ENCODE data around the gene PDCD6IP. TPM values are rescaled to one million over a fixed set of nuclear protein-coding genes. Genes with fewer than 3 reads are reported as not detected.
"Not testable (repeated sequence)": the region's sequence is repeated elsewhere in the genome, so short reads cannot be mapped to it uniquely, and the experiment has no call there.

Gene PDCD6IP
- total RNA-seq, 1 donor from 2014 or later, result 296 TPM

GRCh38 chr3:33829720-33830119 is 31.3 kb downstream of the PDCD6IP start:
- peaks cover 68% of the 10 kb centered on the region for H3K36me3 ChIP-seq

GRCh38 chr3:33831053-33831452 is 32.6 kb downstream of the PDCD6IP start:
- intact Hi-C loops (cut with DNase I), result no loop called here
- no peak for DNase-seq
- H3K9me3 ChIP-seq, result no peaks in the 10 kb centered on the region
- ATAC-seq, result no peak
- TF ChIP-seq, protein P1, sequence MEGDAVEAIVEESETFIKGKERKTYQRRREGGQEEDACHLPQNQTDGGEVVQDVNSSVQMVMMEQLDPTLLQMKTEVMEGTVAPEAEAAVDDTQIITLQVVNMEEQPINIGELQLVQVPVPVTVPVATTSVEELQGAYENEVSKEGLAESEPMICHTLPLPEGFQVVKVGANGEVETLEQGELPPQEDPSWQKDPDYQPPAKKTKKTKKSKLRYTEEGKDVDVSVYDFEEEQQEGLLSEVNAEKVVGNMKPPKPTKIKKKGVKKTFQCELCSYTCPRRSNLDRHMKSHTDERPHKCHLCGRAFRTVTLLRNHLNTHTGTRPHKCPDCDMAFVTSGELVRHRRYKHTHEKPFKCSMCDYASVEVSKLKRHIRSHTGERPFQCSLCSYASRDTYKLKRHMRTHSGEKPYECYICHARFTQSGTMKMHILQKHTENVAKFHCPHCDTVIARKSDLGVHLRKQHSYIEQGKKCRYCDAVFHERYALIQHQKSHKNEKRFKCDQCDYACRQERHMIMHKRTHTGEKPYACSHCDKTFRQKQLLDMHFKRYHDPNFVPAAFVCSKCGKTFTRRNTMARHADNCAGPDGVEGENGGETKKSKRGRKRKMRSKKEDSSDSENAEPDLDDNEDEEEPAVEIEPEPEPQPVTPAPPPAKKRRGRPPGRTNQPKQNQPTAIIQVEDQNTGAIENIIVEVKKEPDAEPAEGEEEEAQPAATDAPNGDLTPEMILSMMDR (IDR thresholded peaks at IDR 0.05), result no peak
- H3K4me1 ChIP-seq, result no peaks in the 10 kb centered on the region
- no peak overlapping the region for H3K27ac ChIP-seq
- no peak overlapping the region for H3K4me3 ChIP-seq
- no peaks in the 10 kb centered on the region for H3K27me3 ChIP-seq (ENCODE audit: low read depth)
- peaks cover 66% of the 10 kb centered on the region for H3K36me3 ChIP-seq

More at GRCh38 chr3:33829720-33830119, 31.3 kb downstream of the PDCD6IP start:
- no peak overlapping the region for H3K4me3 ChIP-seq
- TF ChIP-seq, protein P1 (IDR thresholded peaks at IDR 0.05), result no peak
- no peaks in the 10 kb centered on the region for H3K27me3 ChIP-seq (ENCODE audit: low read depth)
- no peak overlapping the region for H3K27ac ChIP-seq
- DNase-seq (no peak), ATAC-seq (no peak)
- H3K9me3 ChIP-seq, result no peaks in the 10 kb centered on the region
- intact Hi-C loops (cut with DNase I), result no loop called here
- no peaks in the 10 kb centered on the region for H3K4me1 ChIP-seq

GRCh38 chr3:33833408-33834095 is 35.1 kb downstream of the PDCD6IP start:
- no peaks in the 10 kb centered on the region for H3K4me1 ChIP-seq
- no peak overlapping the region for H3K27ac ChIP-seq
- intact Hi-C loops (cut with DNase I), result no loop called here
- ATAC-seq (no peak), DNase-seq (no peak)
- no peaks in the 10 kb centered on the region for H3K9me3 ChIP-seq
- H3K27me3 ChIP-seq (ENCODE audit: low read depth), result no peaks in the 10 kb centered on the region
- TF ChIP-seq, protein P1 (IDR thresholded peaks at IDR 0.05), result no peak
- no peak overlapping the region for H3K4me3 ChIP-seq
- H3K36me3 ChIP-seq, result peaks cover 66% of the 10 kb centered on the region

DNA sequence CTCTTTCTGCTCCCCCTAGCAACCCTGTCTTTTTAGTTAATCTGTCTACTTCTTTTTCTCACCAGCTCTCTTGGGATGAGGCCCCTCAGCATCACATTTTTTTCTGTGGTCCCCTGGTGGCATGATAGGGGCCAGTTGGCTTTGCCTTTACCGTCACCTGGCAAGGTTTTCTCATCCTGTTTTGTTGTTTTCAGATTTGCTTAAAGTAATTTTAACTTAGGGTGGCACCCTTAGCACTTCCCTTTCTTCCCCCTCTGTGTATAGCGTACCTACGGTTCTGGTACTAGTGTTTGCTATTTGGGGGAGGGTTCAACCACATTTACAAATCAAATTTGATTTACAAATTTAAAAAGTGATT is 35.6 kb downstream of the PDCD6IP start:
- H3K9me3 ChIP-seq, result no peaks in the 10 kb centered on the region

DNA sequence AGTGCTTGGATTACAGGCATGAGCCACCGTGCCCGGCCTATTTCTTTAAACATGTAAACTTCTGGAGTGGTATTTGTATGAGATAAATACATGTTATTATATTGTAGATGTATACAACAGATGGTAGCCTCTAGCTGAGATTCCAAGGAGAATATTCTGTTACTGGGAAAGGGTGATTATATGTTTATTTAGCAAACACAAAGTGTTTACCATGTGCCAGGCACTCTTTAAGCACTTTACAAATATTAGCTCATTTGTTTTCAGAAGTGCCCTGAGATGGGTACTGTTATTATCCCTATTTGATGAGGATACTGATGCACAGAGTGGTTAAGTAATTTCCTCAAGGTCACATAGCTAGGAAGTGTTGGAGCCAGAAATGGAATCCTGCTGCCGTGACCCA is 38.8 kb downstream of the PDCD6IP start:
- H3K27ac ChIP-seq; H3K4me1 ChIP-seq; intact Hi-C loops (cut with DNase I); H3K4me3 ChIP-seq; H3K9me3 ChIP-seq; H3K27me3 ChIP-seq (ENCODE audit: low read depth); DNase-seq: not testable (repeated sequence)
- peaks cover 62% of the 10 kb centered on the region for H3K36me3 ChIP-seq
- ATAC-seq, result peak in 1 of 2 donors; percentile 31

More for the DNA sequence above, 35.6 kb downstream of the PDCD6IP start:
- TF ChIP-seq, protein P1 (IDR thresholded peaks at IDR 0.05), result no peak
- no peaks in the 10 kb centered on the region for H3K27me3 ChIP-seq (ENCODE audit: low read depth)
- DNase-seq, result no peak
- no peaks in the 10 kb centered on the region for H3K4me1 ChIP-seq
- H3K27ac ChIP-seq, result no peak overlapping the region
- no peak for ATAC-seq
- H3K36me3 ChIP-seq, result peaks cover 66% of the 10 kb centered on the region
- no peak overlapping the region for H3K4me3 ChIP-seq
- intact Hi-C loops (cut with DNase I), result no loop called here

DNA sequence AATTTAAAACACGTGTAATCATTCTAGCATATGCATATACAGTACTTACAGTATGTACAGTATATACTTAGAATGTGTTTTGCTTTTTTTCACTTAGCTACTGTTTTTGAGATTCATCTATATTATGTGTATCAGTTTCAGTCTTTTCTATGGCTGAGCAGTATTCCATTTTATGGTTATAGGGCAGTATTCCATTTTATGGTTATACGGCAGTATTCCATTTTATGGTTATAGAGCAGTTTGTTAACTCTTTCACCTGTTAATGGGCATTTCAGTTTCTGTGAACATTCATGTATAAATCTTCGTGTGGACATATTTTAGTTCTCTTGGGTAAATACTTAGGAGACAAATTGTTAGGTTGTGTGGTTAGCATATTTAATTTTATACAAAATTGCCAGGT is 40.9 kb downstream of the PDCD6IP start:
- ATAC-seq (no peak), DNase-seq (no peak)
- Histone ChIP-seq H3K36me3 (peaks cover 81% of the 10 kb centered on the region), H3K4me1 (no peaks in the 10 kb centered on the region), H3K27me3 (ENCODE audit: low read depth) (no peaks in the 10 kb centered on the region), H3K9me3 (no peaks in the 10 kb centered on the region), H3K4me3 (no peak overlapping the region), H3K27ac (no peak overlapping the region)
- intact Hi-C loops (cut with DNase I), result no loop called here
- TF ChIP-seq, protein P1 (IDR thresholded peaks at IDR 0.05), result no peak

All from lower lobe of right lung (tissue), 2 donors.